HEK293T (cell line): ENCODE data around the gene NXN.

Experiments used
- ARNT ChIP-seq: fragments of 450-650 bp; IDR thresholded peaks from 2 replicates; pipeline ENCODE4 v1.6.1; 2017; ENCODE audit warnings: mild to moderate bottlenecking
- BHLHE40 ChIP-seq: fragments of 450-650 bp; IDR thresholded peaks from 2 replicates; pipeline ENCODE4 v1.6.1; 2016; ENCODE audit warnings: mild to moderate bottlenecking, moderate library complexity, borderline replicate concordance
- FOXM1 ChIP-seq: fragments of 450-650 bp; IDR thresholded peaks from 2 replicates; pipeline ENCODE4 v1.6.1; 2017; ENCODE audit warnings: mild to moderate bottlenecking, borderline replicate concordance
- LEF1 ChIP-seq: fragments of 450-650 bp; IDR thresholded peaks from 2 replicates; pipeline ENCODE4 v1.6.1; 2017; ENCODE audit warnings: mild to moderate bottlenecking, borderline replicate concordance
- PKNOX1 ChIP-seq: fragments of 450-650 bp; IDR thresholded peaks from 2 replicates; pipeline ENCODE4 v1.6.1; 2016
- SP1 ChIP-seq: fragments of 450-650 bp; IDR thresholded peaks from 2 replicates; pipeline ENCODE4 v1.6.1; 2017
- SUZ12 ChIP-seq: fragments of 450-650 bp; IDR thresholded peaks from 2 replicates; pipeline ENCODE4 v1.6.1; 2016; ENCODE audit warnings: mild to moderate bottlenecking
- TARDBP ChIP-seq: fragments of 450-650 bp; IDR thresholded peaks from 2 replicates; pipeline ENCODE4 v1.6.1; 2016
- ZNF384 ChIP-seq: fragments of 450-650 bp; IDR thresholded peaks from 2 replicates; pipeline ENCODE4 v1.6.1; 2016

- TF ChIP-seq SP1, result no peak
- no peak for TF ChIP-seq TARDBP
- TF ChIP-seq BHLHE40, result no peak
- no peak for TF ChIP-seq ARNT
- TF ChIP-seq SUZ12, result no peak
- no peak for TF ChIP-seq LEF1
- no peak for TF ChIP-seq FOXM1
- no peak for TF ChIP-seq ZNF384
- no peak for TF ChIP-seq PKNOX1
Observed at GRCh38 chr17:778096-778495, 201.5 kb downstream of the NXN start.
